Stimulated activated naive CD4-positive, alpha-beta T cell (primary cell): ENCODE measurements around the gene MINDY4.

Source experiments
- DNase-seq, 6 experiments: peaks; one replicate each; lab custom pipeline; 2025; lab: John Stamatoyannopoulos, UW

The MINDY4 gene

GRCh38 chr7:30743371-30744074 is 27.7 kb upstream of the MINDY4 start:
- no peak for DNase-seq

- no peak for DNase-seq
These were observed 27.2 kb upstream of the MINDY4 start for GRCh38 chr7:30744075-30744417.

- DNase-seq, result no peak
These were observed 25.8 kb upstream of the MINDY4 start for GRCh38 chr7:30745261-30745941.

GRCh38 chr7:30750010-30750409 is 21.2 kb upstream of the MINDY4 start:
- DNase-seq, result no peak

GRCh38 chr7:30750683-30751650 is 20.2 kb upstream of the MINDY4 start:
- no peak for DNase-seq

GRCh38 chr7:30751696-30752273 is 19.4 kb upstream of the MINDY4 start, which contains the start of gene INMT:
TSS of gene INMT (plus strand) at chr7:30752135. CDS start at chr7:30752151, 16 bp downstream.
- DNase-seq, result no peak

- DNase-seq, result no peak
These were observed 18.7 kb upstream of the MINDY4 start for GRCh38 chr7:30752484-30752883.

- DNase-seq, result no peak
These were observed 18.2 kb upstream of the MINDY4 start for GRCh38 chr7:30752979-30753378.

GRCh38 chr7:30754315-30754877 is 16.8 kb upstream of the MINDY4 start:
- no peak for DNase-seq

- no peak for DNase-seq
These were observed 15.6 kb upstream of the MINDY4 start for GRCh38 chr7:30755384-30756154.

GRCh38 chr7:30757342-30757692 is 13.9 kb upstream of the MINDY4 start:
- DNase-seq, result no peak

- DNase-seq, result no peak
These were observed 10.6 kb upstream of the MINDY4 start for GRCh38 chr7:30760514-30761213.

GRCh38 chr7:30761214-30762156 is 9.7 kb upstream of the MINDY4 start:
- DNase-seq, result no peak

GRCh38 chr7:30764030-30764975 is 6.9 kb upstream of the MINDY4 start:
- DNase-seq, result no peak

GRCh38 chr7:30765408-30765807 is 5.8 kb upstream of the MINDY4 start:
- no peak for DNase-seq

- no peak for DNase-seq
These were observed 408 bp upstream of the MINDY4 start for GRCh38 chr7:30770845-30771173.

GRCh38 chr7:30771880-30772425 is 736 bp downstream of the MINDY4 start:
- no peak for DNase-seq

- DNase-seq, result no peak
These were observed 1.8 kb downstream of the MINDY4 start for GRCh38 chr7:30772984-30773383.
